Body of pancreas (tissue), 4 donors: ENCODE results near the gene OR7D4.

Experiments used
- CTCF ChIP-seq, 7 experiments: fragments of 450-650 bp in 4 of 7; fragments of 200-600 bp in 3 of 7; sonication (generic) in 3 of 7; IDR thresholded peaks; one replicate each; pipeline ENCODE4 v1.5.1; 2016 to 2019; ENCODE audit warnings: antibody characterized with exemption in 7 of 7
- POLR2A ChIP-seq, 3 donors: fragments of 450-650 bp; IDR thresholded peaks; one replicate each; pipeline ENCODE4 v1.6.1; 2016; ENCODE audit warnings: antibody characterized with exemption in 3 of 3, mild to moderate bottlenecking in 2 of 3

GRCh38 chr19:9189535-9189934 is 29.9 kb downstream of the OR7D4 start:
- TF ChIP-seq CTCF (IDR thresholded peaks at IDR 0.05) (no peak), POLR2A (IDR thresholded peaks at IDR 0.05) (no peak)
